NCI-H146 (cell line): Measurements from ENCODE around the gene ACTL8.

Experiments used
- DNase-seq: peaks from one replicate; lab custom pipeline; 2025; lab: John Stamatoyannopoulos, UW

Gene ACTL8

DNA sequence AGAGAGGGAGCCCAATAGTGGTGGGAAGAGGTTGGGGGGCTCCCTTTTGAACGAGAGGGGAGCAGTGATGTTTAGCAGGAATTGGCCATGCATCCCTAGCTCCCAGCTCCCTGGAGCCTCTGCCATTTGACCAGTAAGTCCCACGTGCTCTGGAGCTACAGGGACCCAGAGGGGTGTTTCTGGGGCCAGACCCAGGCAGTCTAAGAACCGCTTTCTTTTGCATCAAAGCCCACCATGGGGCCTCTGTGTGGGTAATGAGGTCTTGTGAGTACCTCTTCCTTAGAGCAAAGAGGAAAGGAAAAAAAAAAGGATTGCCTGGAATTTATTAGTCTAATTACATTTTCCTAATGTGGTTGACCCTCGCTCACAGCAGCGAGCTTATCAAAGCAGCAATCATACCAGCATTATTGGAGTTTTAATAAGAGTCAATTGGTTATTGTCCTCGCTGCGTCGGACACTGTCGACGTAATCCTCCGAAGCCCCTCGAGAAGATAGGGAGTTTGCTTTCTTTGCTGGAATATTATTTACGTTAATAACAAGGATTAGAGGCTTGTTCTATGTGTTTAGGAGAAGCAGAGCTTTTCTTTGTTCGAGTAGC, 17.6 kb downstream of the ACTL8 start:
- DNase-seq, result no peak

DNA sequence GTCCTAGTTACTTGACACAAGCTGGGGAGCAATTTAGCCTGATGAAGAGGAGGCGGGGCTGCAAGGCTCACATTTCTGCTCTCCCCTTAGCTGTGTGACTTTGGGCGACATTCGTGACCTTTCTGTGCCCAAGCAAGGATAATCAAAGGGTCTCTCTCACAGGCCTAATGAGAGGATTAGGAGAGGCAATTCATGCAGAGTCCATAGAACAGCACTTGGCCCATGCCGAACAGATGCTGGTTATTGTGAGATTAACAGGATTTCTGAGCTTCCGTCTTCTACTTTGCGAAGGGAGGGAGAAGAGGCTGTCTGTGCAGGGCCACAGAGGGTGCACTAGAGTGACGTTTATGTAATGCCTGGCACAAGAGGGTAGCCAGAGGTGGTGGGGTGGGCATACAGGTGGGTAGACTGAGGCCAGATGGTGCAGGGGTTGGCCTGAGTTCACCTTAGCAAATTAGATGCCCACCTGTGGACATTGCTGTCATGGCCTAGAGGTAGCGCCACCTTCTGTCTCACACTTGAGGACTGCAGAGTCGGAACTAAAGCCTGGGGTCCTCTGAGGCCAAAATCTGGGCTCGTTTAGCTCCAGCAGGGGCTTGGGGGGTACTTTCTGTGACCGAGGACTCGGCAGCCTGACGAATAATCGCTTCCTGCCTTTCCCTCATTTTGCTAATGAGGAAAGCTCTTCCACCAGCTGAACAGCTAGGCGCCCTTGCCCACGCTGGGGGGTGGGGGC, 18.6 kb downstream of the ACTL8 start:
- DNase-seq, result no peak

DNA sequence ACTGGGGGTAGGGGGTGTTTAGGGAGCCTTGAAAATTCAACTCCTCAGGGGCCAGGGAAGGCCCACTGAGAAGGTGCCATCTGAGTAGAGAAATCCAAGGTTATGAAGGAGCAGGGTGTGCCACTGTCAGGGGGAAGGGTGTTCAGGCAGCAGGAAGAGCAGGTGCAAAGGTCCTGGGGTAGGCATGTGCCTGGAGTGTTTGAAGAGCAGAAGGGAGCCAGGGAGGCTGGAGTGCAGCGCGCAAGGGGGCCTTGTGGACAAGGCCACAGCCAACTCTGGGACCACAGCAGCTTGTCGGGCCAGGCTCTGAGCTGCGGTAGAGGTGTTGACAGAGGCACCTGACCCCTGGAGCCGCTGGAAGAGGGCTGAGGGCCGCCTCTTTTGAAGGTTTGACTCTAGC, 19.3 kb downstream of the ACTL8 start:
- DNase-seq, result no peak

DNA sequence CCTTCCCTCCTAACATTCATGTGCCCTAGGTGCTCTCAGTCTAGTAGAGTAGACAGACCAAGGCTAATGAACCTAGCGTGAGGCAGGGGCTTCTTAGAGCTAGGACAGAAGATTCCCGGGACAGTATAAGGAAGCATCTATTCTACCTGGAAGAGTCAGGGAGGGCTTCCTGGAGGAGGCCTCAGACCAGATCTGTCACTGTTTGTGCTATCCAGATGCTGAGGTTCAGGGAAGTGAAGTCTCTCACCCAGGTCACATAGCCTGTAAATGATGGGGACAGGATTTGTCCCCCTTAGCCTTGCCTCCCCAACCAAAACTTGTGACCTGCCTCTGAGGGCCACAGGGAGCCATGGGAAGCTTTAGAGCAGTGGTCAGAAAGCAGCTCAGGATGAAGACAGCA, 20.7 kb downstream of the ACTL8 start:
- DNase-seq, result no peak

DNA sequence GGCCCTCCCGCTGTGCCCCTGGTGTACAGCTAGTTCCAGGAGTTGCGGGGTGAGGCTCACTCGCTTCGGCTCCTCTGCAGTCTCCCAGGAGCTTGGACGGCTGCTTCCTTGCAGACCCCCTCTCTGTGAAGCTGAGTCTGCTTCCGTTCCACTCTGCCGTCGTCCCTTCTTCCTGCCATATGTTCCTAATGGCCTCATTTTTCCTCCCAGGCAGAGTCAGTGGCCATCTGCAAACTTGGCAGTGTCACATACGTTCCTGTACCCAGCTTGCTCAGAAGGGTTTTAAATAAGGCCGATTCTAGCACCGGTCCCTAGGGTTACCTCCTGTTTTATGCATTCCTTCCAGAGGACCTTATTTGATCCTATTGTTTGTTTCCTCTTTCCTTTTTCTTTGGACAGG, 21.3 kb downstream of the ACTL8 start:
- no peak for DNase-seq

DNA sequence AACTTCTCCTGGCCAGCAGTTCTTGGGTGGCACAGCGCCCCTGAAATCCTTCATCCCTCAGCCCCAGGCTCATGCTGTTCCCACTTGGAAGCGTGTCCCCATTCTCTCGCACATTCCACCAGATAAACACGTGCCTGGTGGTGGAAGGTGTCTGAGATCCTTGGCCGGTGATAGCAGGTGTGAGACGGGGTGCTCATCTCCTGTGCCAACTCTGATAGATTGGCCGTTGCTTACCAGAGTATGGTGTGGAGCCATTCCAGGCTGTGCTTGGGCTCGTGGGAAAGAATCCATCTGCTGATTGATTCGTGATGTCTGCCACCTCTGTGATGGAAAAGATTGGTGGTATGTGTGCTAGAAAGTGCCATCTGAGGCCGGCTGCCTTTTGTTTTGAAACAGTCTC, 22.2 kb downstream of the ACTL8 start:
- no peak for DNase-seq

DNA sequence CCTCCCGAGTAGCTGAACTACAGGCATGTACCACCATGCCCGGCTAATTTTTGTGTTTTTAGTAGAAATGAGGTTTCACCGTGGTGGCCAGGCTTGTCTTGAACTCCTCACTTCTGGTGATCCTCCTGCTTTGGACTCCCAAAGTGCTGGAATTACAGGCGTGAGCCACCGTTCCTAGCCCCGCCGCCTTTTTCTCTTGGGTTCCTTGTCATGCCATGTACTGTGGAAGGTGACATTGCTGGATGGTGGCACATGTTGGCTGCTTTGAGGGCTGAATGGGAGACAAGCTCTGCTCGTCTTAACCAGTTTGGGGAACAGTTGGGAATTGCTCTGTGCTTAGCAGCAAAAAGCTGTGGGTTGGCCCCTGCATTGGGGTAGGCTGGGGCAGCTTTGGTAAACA, 22.7 kb downstream of the ACTL8 start:
- no peak for DNase-seq

DNA sequence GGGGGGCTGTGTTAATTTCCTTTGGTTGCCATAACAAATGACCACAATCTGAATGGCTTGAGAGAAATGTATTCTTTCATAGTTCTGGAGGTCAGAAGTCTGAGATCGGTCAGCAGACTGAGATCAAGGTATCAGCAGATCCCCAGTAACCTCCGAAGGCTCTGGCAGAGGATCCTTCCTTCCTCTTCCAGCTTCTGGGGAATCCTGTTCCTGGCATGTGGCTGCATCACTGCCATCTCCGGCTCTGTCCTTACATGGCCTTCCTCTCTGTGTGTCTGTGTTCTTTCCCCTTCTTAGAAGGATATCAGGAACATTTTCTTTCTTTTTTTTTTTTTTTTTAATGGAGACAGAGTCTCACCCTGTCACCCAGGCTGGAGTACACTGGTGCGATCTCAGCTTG, 25.8 kb downstream of the ACTL8 start:
- no peak for DNase-seq

DNA sequence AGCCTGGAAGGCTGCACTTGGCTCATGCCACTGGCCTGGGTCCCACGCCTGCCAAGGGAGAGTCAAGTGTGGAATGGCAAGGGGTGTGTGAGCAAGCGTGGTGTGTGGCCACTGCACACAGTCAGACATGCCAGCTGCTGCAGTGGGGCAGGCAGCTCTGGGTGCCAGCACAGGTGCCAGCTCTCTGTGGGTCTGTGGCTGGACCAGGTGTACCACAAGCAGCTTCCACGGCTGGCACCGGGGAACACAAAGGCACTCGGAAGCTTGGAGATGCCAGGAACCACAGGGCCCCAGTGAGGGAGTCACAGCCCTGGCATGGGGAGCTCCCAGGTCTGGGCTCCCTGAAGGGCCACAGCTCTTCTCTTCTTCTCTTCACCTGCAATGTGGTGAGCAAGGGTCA, 34.8 kb downstream of the ACTL8 start:
- DNase-seq, result no peak

DNA sequence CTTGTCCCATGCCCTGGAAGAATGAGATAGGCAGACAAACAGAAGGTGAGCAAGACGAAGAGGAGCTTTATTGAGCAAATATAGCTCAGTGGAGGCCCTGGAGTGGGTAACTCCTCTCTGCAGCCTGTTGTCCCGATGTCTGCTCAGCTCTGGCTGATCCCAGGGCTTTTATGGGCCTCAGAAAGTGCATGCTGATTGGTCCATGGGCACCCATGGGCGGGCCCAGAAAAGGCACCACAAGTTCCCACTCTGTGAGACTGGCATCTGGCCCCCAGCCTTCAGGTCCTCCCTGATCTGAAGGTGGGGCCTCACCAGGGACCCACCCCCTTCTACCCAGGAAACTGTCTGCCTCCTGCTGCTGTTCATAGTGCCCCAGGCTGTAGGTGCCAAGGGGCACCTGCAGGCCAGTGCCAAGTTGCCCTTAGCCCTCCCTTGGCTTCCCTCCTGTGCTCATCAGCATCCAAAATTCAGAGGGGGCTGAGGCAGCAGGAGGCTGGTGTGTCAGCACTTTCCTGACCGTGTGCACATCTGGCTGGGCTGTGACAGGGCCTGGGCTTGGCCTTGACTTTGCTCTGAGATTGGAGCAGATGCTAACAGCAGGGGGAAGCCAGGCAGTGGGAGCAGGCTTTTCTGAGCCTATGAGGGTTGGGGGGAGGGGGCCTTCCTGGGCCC, 35.4 kb downstream of the ACTL8 start:
- no peak for DNase-seq

DNA sequence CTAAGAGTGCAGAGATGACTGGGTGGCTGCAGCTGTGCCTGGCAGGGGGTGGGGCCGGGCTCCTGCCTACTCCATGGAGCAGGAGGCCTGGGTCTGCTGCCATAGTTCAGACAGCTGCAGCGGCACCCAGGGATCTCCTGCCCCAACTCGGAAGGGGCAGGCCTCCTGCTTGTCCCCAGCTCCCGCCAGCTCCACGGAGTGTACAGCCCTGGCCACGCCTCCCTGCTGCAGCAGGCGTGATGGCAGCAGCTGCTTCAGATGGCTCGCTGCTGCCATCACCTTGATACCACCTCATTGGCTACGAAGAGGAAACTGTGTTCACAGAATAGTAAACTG, 35.9 kb downstream of the ACTL8 start:
- no peak for DNase-seq

DNA sequence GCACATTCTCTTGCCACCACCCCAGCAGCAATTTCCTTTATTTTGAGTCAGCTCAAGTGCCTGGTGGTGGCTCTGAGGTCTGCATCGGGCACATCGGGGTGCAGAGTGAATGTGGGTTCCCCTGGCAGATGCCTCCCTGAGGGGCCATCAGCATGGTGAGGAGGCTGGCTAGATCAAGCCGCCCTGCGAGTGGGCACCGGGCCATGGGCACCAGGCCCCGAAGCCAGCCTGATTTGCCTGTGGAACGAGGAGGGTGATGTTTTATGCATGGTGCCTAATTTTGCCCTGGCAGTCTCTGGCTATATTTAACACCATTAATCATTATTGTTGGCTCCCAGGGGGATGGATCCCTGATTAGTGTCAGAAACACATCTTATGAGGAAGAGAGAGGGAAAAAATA, 36.3 kb downstream of the ACTL8 start:
- DNase-seq, result no peak

DNA sequence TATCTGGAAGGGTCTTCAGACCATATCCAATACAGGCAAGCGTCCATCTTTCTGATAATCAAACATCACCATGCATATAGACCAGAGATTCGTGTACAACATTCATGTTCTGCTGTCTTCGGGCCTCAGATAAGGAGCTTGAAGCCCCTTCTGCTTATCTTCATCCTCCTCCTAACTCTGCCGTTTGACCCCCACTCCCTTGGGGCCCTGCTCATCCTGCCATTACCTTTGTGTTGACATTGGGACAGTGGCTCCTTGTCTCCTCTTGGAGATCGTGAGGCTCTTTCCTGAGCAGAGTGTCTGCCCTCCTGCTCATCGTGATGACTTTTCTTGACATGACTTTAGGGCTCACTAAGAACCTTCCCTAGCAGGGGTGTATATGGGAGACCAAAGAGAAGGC, 37.3 kb downstream of the ACTL8 start:
- DNase-seq, result no peak

DNA sequence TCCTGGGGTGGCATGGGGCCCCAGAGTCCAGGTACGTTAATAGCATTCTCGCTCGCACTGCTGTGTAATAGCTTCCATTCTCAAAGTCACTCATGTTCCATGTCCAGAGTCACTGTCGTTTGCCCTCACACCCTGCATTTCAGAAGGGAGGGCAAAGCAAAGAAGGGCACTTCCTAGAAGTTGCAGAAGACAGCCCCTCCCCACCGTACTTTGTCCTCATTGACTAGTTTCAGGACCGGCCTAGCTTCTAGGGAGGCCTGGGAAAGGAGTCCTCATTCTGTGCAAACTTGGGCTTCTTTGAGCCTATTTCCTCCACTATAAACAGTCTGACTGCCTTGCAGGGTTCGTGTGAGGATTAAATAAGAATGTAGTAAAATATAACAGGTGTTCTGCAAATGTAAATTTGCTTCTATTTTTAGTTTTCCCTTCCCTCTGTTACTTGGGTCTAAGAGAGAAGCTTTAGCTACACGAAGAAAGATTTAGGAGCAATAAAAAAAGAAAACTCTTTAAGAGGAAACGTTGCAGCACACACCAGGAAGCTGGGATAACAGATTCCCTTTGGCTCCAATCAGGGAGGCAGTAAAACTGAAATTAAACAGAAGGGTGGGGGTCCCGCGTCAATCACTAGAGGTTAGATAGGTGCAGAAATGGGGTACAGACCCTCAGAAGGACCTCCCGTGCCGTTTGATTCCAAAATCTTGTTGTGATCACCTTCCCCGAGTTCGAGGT, 40.1 kb downstream of the ACTL8 start:
- no peak for DNase-seq

DNA sequence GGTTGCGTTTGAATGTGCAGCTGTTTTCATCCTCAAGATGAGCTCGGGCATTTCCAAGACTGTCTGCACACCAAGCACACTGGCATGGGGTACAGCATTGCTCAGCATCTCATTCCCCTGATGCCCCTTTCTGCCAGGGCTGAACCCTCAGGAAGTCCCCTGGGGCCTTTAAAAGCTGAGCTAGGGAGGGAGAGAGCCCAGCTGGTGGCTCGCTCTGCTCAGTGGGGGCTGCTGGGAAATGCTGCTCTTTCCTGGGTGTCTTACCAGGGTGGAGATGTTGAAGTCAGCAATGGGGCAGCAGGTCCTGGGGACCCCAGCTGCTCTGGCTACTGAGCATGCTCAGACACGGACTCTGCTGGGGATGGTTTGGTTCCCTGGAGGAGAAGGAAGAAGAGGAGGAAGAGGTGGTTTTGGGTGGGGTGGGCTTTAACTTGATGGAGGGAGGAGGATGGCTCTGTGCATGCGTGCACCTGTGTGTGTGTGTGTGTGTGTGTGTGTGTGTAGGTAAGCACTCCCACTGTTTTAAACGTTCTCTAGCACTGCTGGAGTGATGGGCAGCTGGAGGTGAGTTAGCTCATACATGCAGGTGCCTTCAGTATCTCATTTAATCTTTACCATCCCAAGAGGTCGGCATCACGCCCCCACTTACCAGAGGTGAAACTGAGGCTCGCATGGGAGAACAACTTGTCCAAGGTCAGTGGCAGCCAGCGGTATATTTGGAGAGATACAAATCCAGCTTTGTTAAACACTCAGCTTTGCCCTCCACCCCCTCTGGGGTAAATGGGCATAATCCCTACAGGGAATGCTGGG, 40.9 kb downstream of the ACTL8 start:
- DNase-seq, result no peak

DNA sequence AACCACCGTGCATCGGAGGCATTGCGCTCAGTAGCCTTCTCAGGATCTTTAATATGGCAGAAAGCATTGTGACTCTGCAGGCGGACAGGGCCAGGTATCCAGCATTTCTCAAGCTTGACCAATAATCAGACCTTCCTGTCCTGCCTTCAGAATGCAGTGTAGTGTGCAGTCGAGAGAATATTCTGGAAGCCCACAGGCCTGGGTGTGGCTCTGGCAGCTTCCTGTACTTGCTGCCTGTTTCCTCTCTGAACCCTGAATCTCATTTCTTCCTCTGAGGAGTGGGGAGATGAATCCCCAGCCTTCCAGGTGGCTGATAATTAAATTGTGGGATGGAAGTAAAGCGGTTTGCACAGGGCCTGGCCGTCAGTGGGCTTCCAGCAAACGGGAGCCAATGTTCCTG, 42.3 kb downstream of the ACTL8 start:
- DNase-seq, result no peak

DNA sequence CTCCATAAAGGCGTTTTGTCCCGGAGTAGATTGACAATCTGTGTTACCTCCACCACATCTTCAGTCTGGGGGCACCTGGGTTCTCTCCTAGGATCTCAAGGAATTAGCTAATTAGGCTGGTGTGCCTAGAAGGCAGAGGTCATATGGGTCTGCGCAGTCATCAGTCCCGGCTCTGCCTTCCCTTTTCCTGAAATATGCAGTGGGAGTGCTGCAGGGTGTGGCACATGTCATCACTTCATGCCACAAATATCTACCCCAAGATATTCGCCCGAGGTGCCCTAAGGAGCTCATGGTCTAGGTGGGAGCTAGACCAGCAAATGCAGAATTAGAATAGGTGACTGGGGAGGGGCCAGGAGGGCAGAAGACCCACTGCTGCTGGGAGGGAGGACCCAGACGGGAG, 42.9 kb downstream of the ACTL8 start:
- no peak for DNase-seq

DNA sequence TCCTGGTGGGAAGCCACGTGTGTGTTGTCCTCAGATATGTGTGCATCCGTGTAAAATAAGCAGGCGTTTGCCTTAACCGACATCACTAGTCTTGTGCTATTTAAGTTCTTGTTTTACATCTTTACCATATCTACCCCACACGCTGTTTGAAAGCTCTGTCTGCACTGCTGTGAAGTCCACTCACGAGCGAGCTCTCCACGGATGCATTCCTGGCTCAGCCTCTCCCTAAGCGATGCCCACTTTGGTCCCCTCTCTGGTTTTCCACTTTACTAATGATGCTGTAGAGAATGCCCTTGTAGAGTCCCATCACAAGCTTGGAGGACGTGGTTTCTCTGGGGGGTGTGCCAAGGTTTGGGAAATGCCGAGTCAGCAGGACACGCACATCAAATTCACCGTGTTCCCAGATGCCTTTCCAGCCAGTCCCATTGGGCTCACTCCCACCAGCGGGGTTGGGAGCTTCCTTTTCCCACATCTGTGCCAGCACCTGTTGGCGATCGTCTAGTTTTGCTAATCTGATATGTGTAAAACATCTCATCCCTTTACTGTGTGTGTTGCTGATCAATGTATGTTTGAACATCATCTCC, 43.8 kb downstream of the ACTL8 start:
- no peak for DNase-seq

DNA sequence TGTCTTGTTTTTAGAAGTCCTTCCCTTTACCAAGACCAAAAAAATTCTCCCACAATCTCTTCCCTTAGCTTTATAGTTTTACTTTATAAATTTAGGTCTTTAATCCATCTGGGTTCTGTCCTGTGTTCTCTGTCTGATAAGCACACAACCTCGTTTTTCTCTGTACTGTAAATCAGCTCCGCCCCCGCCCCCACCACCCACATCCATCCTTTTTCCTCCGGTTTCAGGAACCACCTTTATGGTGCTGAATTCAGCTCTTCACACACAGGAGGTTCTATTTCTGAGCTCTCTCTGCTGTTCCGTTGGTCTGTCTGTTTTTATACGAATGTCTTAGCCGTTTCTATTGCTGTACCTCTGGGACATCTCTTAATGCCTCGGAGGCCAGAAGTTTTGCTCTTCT, 44.5 kb downstream of the ACTL8 start:
- no peak for DNase-seq

DNA sequence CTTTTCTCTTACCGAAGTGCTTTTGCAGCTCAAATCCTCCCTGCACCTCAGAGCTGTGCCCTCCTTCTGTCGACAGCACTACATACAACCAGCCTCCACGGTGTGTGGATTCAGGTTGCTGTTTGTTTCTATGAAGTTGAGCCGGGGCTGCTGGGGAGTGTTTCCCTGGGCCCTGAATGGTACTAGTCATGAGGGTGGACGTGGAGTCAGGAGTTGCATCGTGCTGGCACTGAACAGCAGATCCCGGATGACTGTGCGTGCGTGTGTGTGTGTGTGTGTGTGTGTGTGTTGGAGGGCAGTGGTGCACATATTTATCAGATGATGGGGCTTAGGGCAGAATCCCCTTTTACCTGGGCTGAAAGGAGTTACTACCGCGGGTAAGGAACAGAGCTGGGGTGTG, 47.0 kb downstream of the ACTL8 start:
- DNase-seq, result no peak

DNA sequence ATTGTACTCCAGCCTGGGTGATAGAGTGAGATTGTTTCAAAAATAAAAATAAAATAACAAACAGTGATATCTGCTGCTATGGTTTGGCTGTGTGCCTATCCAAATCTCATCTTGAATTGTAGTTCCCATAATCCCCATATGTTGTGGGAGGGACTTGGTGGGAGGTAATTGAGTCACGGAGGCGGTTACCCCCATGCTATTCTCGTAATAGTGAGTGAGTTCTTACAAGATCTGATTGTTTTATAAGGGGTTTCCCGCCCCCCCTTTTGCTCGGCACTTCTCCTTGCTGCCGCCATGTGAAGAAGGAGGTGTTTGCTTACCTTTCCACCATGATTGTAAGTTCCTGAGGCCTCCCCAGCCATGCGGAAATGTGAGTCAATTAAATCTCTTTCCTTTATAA, 47.8 kb downstream of the ACTL8 start:
- no peak for DNase-seq
